Activated effector memory CD4-positive, alpha-beta T cell treated with Interleukin-2 at 50 U/mL for 16 hours (primary cell): ENCODE data around the gene LGR5.

Source experiments
- DNase-seq: peaks from one replicate; pipeline ENCODE4 v3.0.0-alpha.2; 2020

The LGR5 gene

GRCh38 chr12:71601546-71601945 is 161.9 kb downstream of the LGR5 start:
- no peak for DNase-seq

DNA sequence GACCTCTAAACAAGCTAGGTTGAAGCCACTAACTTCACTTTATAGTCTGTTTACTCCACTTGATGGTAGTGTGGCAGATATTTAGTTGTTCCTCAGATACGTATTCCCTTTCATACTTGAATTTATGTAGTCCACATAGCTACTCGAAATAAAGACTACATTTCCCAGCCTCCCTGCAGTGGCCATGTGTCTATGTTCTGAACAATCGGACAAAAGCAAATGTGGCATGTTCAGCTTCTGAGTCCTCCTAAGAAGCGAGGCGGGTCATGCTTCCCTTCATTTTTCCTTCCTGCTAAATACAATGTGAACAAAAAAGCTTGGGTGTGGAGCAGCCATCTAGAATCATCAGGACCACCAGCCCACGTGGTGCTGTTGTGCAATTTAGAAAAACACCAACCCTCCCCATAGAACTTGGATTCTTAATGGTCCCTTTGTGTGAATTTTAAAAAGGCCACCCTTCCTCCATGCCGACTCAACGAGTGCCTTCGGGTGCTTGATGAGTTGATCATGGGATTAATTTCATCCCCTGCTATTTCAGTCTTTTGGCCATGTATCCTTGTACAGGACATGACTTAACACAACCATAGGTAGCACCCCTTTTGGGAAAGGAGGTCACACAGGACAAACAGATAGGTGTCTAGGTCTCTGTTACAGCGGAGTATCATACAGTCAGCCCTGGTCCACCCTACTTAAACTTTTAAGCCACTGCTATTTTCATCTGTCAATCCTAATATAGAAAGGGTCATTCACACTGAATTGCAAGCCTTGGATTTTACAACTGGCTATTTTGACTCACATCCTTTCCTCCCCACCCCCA is 163.4 kb downstream of the LGR5 start:
- DNase-seq = no peak

GRCh38 chr12:71605039-71605438 is 165.4 kb downstream of the LGR5 start:
- no peak for DNase-seq

DNA sequence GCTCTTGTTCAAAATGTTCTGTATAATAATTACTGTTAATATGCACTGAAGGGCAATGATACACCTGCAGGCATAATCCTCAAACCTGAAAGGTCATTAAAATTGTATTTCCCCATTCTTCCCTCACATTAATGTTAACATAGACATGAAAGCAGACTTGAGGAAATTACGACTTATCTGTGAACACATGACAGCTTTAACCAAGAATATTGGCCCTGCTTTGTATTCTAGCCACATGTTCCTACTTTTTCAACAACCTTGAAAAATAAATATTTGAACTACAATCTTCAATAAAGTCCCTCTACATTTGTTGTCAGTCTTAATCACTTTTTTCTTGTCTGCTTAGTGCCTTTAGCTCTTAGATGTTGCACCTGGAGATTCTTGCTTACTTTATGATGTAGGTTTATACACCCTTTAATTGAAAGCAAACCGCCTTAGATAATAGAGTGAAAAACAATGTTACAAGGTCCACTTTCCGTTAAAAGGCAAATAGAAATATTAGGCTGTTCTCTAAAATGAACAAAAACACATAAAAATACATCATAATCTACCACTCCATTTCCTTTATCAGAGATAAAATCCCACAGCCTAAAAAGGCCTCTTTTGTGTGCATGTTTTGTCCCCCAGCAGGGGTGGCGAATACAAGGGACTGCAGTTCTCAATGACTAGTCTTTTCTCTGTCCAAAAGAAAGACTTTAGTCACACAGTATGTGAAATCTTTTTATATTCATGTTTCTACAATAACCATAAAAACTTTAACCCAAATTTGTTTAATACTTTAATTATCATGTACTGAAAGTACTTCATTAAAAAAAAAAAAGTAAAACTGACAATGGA is 168.1 kb downstream of the LGR5 start:
- DNase-seq = no peak

GRCh38 chr12:71610031-71610795 is 170.6 kb downstream of the LGR5 start:
- DNase-seq = no peak

DNA sequence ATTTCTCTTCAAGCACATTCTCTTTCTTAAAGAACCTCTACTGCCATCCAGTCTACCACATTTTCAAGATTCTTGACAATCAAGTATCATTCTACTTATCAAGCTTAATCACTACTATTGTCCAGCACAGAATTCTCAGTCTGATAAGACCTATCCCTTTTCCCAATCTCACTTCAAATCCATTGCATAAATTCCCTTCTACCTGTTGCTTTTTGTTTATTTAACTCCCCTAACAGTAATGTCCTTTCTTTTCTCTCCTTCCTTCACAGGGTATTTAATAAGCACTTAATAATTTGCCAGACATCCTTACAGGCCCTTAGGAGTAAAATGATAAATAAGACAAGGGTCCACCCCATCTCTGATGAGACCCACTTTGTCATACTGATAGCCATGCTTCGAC is 182.3 kb downstream of the LGR5 start:
- DNase-seq = no peak

DNA sequence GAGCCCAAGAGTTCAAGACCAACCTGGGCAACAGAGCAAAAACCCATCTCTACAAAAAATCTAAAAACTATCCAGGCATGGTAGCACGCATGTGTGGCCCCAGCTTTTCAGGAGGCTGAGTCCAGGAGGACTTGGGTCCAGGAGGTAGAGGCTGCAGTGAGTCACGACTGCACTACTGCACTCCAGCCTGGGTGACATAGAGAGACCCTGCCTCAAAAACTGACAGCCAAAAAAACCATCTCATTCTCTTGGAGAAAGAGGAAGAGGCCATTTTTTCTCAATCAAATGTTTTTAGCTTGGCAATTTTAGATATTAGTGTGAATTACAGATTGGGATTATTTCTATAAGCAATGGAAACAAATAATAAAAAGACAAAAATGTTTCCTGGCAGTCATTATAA is 185.9 kb downstream of the LGR5 start:
- no peak for DNase-seq

- no peak for DNase-seq
Measured at GRCh38 chr12:71626098-71626497, 186.5 kb downstream of the LGR5 start.

DNA sequence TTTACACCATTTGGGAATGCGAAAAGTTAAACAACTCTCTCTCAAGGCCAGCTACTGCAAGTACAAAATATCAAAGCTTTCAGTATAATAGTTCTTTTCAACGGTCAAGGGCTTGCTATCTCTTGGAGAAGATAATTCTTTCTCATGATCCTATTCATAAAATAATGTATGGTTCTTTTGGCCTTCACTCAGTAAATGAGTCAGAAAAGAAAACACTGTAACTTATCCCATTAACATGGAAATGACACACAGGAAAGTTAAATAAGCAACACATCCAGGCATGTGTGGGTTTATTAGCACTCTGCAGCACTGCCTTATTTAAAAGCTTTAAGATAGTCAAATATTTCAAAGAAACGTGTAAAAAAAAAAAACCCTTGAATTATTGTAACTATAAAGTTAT is 187.2 kb downstream of the LGR5 start:
- DNase-seq = no peak

GRCh38 chr12:71627438-71628002 is 187.9 kb downstream of the LGR5 start:
- DNase-seq = no peak
